ENCODE results near the gene FCHO2.
A peak's percentile ranks its signal among the peaks of the same experiment; 100 is the strongest.

FCHO2 gene

DNA sequence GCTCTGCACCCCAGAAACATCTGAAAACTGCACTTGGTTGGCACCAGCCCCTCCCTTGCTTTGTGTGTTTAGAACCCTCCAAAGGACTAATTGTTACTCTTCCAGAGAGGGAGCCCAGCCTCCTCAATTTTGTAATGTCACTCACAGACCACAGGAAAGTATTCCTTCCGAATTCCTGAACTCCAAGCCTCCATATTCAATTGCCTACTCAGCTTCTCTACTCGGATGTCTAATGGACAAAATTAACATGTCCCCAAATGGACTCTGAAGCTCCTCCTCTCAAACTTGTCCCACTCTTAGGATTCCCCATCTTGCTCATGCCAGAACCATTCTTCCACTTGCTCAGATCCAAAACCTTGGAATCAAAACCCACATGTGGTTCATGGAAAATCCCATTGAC is 160.7 kb downstream of the FCHO2 start:
- no peak for DNase-seq

GRCh38 chr5:73117088-73117740 is 161.4 kb downstream of the FCHO2 start:
- no peak for DNase-seq

GRCh38 chr5:73118391-73118973 is 162.6 kb downstream of the FCHO2 start:
- DNase-seq: no peak

GRCh38 chr5:73119451-73120157 is 163.8 kb downstream of the FCHO2 start:
- DNase-seq: no peak

- DNase-seq: no peak
These were observed 164.6 kb downstream of the FCHO2 start, which contains the start of gene TMEM171 for GRCh38 chr5:73120222-73121118. TSS of gene TMEM171 (plus strand) at chr5:73120575. CDS start at chr5:73123374, 2,799 bp downstream.

DNA sequence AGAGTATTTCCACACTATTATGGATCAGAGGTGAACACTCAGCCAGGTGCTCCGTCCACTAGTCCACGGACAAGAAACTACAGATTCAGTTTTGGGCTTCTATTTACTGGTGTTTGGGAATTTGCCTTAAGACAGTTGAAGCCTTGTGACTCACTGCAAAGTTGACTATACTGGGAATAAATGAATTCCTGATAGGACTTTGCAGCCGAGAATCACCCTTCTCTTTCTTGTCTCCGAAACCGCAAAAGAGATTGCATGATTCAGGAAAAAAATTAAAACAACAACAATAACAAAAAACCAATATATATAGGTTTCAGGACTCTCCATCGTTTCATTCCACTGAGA is 165.2 kb downstream of the FCHO2 start:
- no peak for DNase-seq

- DNase-seq: no peak
These were observed 167.3 kb downstream of the FCHO2 start for GRCh38 chr5:73122875-73123810.

DNA sequence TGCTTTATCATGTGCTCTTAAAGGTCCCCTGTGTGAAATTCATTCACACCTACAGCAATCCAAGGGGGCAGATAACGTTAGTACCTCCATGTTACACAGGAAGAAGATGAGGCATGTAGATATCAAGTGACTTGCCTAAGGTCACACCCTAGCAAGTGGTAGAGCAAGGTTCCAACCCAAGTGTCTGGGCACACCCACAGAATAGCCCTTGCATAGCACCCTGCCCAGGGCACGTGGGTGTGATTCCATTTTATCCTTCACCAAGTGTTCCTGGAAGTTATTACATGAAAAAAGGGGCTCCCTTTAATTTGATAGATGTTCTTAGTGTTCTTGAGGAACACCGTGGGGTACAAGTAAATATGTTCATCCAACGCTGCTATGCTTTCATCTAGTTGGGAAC is 169.4 kb downstream of the FCHO2 start:
- DNase-seq: no peak

GRCh38 chr5:73126381-73126780 is 170.5 kb downstream of the FCHO2 start:
- no peak for DNase-seq

DNA sequence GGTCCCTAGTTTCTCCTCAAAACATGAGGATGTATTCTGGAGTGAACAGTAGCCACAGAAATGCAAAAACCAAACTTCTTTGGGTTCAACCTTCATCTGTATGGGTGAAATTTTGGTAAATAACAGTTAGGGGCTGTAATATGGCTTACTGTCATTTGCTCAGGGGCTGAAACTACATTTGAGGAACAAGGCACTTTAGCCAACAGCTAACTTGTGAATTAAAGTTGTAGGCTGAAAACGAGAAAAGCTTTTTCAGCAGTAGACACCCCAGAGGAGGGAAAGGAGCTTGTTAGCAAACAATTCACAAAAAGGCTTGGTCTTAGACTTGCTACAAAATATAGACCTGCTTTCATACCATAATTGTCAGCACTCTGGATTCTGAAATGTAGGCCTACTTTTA is 171.1 kb downstream of the FCHO2 start:
- no peak for DNase-seq

- DNase-seq: no peak
These were observed 173.3 kb downstream of the FCHO2 start for GRCh38 chr5:73129143-73129542.

DNA sequence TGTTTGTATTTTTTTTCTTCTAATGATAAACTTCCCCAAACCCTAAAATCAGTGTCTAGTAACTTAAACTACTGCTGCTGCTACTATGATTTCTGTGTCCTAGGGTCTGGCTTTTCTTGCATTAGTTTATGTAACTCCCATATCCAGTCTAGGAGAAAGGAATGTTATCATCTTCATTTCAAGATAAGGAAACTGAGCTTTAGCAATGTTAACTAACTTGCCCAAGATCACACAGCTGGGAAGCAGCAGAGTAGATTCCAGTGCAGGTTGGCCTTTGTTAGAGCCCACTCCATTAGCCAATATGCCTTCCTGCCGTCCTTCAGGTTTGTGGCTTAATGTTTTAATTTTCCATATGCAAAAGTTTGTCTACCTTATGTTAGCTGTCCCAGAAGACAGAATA is 175.0 kb downstream of the FCHO2 start:
- DNase-seq: no peak

GRCh38 chr5:73131711-73132425 is 176.0 kb downstream of the FCHO2 start:
- DNase-seq: no peak

GRCh38 chr5:73132759-73133158 is 176.9 kb downstream of the FCHO2 start:
- DNase-seq: no peak

DNA sequence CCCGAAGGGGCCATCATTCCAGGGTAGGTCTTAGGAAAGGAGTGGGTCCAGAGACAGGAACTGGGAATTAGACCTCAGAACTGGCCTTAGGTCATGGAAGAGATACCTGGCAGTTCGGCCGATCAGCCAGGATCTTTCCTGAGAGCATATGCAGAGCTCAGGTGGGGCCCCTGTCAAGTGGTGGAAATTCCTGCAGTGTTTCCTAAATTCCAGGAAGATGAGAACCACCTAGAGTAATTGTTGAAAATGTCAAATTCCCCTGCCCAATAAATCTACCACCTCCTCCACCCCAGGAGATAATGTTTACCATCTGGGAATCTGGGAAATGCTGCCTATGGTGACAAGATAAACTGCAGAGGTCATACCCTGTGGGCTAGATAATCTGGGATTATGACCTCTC is 179.2 kb downstream of the FCHO2 start:
- DNase-seq: no peak

DNA sequence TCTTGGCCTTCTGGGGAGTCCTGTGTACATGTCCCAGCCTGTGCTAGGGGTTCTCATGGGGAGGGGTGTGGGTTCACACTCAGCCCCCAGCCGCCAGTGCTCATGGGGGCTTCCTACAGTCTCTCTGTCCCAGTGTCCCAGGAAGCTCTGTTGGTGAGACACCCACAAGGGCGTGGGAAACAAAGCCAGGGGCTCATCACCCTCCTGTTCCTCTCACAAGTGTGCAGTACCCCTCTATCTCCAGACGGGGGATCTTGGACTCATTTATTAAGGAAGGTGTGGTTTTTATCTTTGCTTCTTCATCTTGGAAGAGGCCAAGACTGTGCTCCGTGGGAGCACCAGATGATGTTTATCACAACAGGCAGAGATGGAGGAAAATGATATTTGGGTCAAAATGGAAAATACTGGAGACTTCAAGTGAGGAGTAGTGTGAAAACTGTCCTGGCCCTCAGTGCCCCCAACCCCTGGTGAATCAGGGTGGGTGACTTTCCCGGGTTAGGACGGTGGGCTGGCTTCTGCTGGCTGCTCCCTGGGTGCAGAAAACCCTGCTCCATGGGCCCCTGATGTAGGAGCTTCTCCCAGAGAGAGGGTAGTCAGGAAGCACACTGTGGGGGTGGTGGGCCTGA is 179.7 kb downstream of the FCHO2 start:
- DNase-seq: peak; percentile 10

- no peak for DNase-seq
These were observed 180.3 kb downstream of the FCHO2 start for GRCh38 chr5:73136055-73136562.

GRCh38 chr5:73137563-73138530 is 182.0 kb downstream of the FCHO2 start:
- DNase-seq: no peak

GRCh38 chr5:73139485-73139884 is 183.6 kb downstream of the FCHO2 start:
- no peak for DNase-seq

Data from CD4-positive, alpha-beta T cell treated with Interleukin-10 for 1 hour (primary cell).